Neural cell (in vitro differentiated cells): ENCODE measurements around the gene PLD1.

ENCODE experiments used
- EP300 ChIP-seq: fragments of 450-650 bp; conservative IDR thresholded peaks from 2 replicates; pipeline ENCODE4 v1.6.1; 2014; ENCODE audit warnings: antibody characterized with exemption, mild to moderate bottlenecking, moderate library complexity; ENCODE audit not compliant: poor library complexity, severe bottlenecking
- EZH2 ChIP-seq: fragments of 200-600, 300-800 bp; shearing (Covaris generic), sonication (generic); IDR thresholded peaks from 2 replicates; pipeline ENCODE4 v1.6.1; 2014; ENCODE audit warnings: antibody characterized with exemption, low read length, borderline replicate concordance, mild to moderate bottlenecking; ENCODE audit not compliant: insufficient read depth, poor library complexity, severe bottlenecking
- MXI1 ChIP-seq: fragments of 450-650 bp; conservative IDR thresholded peaks from 2 replicates; pipeline ENCODE4 v1.6.1; 2014; ENCODE audit warnings: antibody characterized with exemption, mild to moderate bottlenecking; ENCODE audit not compliant: poor library complexity, severe bottlenecking
- POLR2AphosphoS5 ChIP-seq: IDR thresholded peaks from 2 replicates; pipeline ENCODE4 v1.6.1; 2012
- RAD21 ChIP-seq: fragments of 450-650 bp; conservative IDR thresholded peaks from 2 replicates; pipeline ENCODE4 v1.6.1; 2014; ENCODE audit warnings: antibody characterized with exemption, mild to moderate bottlenecking, moderate library complexity
- SMC3 ChIP-seq: fragments of 450-650 bp; conservative IDR thresholded peaks from 2 replicates; pipeline ENCODE4 v1.6.1; 2014; ENCODE audit warnings: antibody characterized with exemption, mild to moderate bottlenecking, moderate library complexity; ENCODE audit not compliant: poor library complexity
- TAF1 ChIP-seq: IDR thresholded peaks from 2 replicates; pipeline ENCODE4 v1.6.1; 2012; ENCODE audit warnings: low read depth
- TF ChIP-seq, protein P1 (sequence below): fragments of 450-650 bp; IDR thresholded peaks from 2 replicates; pipeline ENCODE4 v1.5.1; 2014; ENCODE audit warnings: antibody characterized with exemption, mild to moderate bottlenecking, moderate library complexity; ENCODE audit not compliant: poor library complexity, severe bottlenecking
- TF ChIP-seq, protein P2 (sequence below): IDR thresholded peaks from 2 replicates; pipeline ENCODE4 v1.6.1; 2012; ENCODE audit warnings: borderline replicate concordance

DNA sequence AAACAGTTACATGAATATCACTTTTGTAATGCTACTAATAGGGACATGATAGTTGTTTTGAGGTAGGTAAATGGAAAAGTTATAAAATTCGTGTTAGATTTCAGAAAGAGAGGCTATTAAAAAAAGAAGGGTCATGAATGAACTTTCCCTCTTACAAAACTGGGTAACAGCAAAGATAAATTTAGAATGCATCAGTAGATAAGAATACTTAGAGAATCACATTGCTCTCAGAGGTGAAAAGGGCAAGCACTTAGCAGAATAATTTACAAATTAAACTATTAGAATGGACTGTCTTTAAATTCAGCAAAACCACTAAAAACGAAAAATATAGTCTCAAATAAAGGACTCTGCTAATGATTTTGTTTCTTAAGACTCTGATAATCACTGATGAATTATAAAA, 167.2 kb downstream of the PLD1 start:
- TF ChIP-seq, protein P1, sequence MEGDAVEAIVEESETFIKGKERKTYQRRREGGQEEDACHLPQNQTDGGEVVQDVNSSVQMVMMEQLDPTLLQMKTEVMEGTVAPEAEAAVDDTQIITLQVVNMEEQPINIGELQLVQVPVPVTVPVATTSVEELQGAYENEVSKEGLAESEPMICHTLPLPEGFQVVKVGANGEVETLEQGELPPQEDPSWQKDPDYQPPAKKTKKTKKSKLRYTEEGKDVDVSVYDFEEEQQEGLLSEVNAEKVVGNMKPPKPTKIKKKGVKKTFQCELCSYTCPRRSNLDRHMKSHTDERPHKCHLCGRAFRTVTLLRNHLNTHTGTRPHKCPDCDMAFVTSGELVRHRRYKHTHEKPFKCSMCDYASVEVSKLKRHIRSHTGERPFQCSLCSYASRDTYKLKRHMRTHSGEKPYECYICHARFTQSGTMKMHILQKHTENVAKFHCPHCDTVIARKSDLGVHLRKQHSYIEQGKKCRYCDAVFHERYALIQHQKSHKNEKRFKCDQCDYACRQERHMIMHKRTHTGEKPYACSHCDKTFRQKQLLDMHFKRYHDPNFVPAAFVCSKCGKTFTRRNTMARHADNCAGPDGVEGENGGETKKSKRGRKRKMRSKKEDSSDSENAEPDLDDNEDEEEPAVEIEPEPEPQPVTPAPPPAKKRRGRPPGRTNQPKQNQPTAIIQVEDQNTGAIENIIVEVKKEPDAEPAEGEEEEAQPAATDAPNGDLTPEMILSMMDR, result no peak
- TF ChIP-seq TAF1, result no peak
- TF ChIP-seq EZH2, result no peak
- no peak for TF ChIP-seq POLR2AphosphoS5
- no peak for TF ChIP-seq EP300
- no peak for TF ChIP-seq RAD21
- no peak for TF ChIP-seq SMC3
- TF ChIP-seq, protein P2, sequence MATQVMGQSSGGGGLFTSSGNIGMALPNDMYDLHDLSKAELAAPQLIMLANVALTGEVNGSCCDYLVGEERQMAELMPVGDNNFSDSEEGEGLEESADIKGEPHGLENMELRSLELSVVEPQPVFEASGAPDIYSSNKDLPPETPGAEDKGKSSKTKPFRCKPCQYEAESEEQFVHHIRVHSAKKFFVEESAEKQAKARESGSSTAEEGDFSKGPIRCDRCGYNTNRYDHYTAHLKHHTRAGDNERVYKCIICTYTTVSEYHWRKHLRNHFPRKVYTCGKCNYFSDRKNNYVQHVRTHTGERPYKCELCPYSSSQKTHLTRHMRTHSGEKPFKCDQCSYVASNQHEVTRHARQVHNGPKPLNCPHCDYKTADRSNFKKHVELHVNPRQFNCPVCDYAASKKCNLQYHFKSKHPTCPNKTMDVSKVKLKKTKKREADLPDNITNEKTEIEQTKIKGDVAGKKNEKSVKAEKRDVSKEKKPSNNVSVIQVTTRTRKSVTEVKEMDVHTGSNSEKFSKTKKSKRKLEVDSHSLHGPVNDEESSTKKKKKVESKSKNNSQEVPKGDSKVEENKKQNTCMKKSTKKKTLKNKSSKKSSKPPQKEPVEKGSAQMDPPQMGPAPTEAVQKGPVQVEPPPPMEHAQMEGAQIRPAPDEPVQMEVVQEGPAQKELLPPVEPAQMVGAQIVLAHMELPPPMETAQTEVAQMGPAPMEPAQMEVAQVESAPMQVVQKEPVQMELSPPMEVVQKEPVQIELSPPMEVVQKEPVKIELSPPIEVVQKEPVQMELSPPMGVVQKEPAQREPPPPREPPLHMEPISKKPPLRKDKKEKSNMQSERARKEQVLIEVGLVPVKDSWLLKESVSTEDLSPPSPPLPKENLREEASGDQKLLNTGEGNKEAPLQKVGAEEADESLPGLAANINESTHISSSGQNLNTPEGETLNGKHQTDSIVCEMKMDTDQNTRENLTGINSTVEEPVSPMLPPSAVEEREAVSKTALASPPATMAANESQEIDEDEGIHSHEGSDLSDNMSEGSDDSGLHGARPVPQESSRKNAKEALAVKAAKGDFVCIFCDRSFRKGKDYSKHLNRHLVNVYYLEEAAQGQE, result no peak
- no peak for TF ChIP-seq MXI1
